ENCODE measurements around the gene FAM83E.

FAM83E gene

GRCh38 chr19:48629297-48629598, 14.4 kb upstream of the FAM83E start:
- DNase-seq: no peak

- DNase-seq: peak in 1 of 51 donors; percentile 14
These were observed 13.8 kb upstream of the FAM83E start for GRCh38 chr19:48628486-48629296.

- DNase-seq: no peak
These were observed 13.0 kb upstream of the FAM83E start for GRCh38 chr19:48627865-48628314.

GRCh38 chr19:48627201-48627864, 12.5 kb upstream of the FAM83E start:
- no peak for DNase-seq

- no peak for DNase-seq
These were observed 11.0 kb upstream of the FAM83E start for GRCh38 chr19:48625891-48626327.

- peak in 1 of 51 donors; percentile 43 for DNase-seq
These were observed 10.2 kb upstream of the FAM83E start for GRCh38 chr19:48624791-48625723.

GRCh38 chr19:48624067-48624594, 9.3 kb upstream of the FAM83E start:
- DNase-seq: peak; percentile 64 to 99 (median 97)

GRCh38 chr19:48623556-48624066, 8.7 kb upstream of the FAM83E start:
- peak in 1 of 51 donors; percentile 42 for DNase-seq

GRCh38 chr19:48619692-48620585, 5.1 kb upstream of the FAM83E start:
- DNase-seq: no peak

GRCh38 chr19:48618916-48619691, 4.2 kb upstream of the FAM83E start, which contains the start of the genes RPL18 and SPHK2:
TSS of gene RPL18 (minus strand) at chr19:48619178. CDS start at chr19:48619143, 35 bp downstream.
TSS of gene SPHK2 (plus strand) at chr19:48619506. CDS start at chr19:48620515, 1,009 bp downstream.
- DNase-seq: peak; percentile 85 to 100 (median 98)

- peak in 2 of 51 donors; percentile 50 to 60 for DNase-seq
These were observed 3.5 kb upstream of the FAM83E start for GRCh38 chr19:48618278-48618915.

GRCh38 chr19:48617146-48617937, 2.5 kb upstream of the FAM83E start:
- peak in 6 of 51 donors; percentile 20 to 39 (median 26) for DNase-seq

- DNase-seq: no peak
These were observed 1.7 kb upstream of the FAM83E start for GRCh38 chr19:48616491-48617056.

- no peak for DNase-seq
These were observed 1.2 kb upstream of the FAM83E start for GRCh38 chr19:48616041-48616436.

- DNase-seq: no peak
These were observed 560 bp upstream of the FAM83E start for GRCh38 chr19:48615231-48616040.

- DNase-seq: no peak
These were observed 932 bp downstream of the FAM83E start for GRCh38 chr19:48613852-48614435.

Data from hypothalamus (tissue), 51 donors.